MM.1S (cell line): ENCODE results near the gene DIP2C.

Experiments used
- DNase-seq: peaks from one replicate; pipeline ENCODE4 v3.0.0-alpha.2; 2015
- H2AFZ ChIP-seq: fragments of 300-600 bp; sonication (generic); 2 replicates; pipeline ENCODE4 v1.6.0; 2016; ENCODE audit warnings: antibody characterized with exemption, low read length
- H3F3A ChIP-seq: fragments of 300-600 bp; sonication (generic); 2 replicates; pipeline ENCODE4 v1.6.1; 2016; ENCODE audit warnings: mild to moderate bottlenecking, antibody characterized with exemption, low read length, moderate library complexity, mixed read lengths; ENCODE audit not compliant: insufficient read depth
- H3K27ac ChIP-seq: fragments of 300-600 bp; sonication (generic); 2 replicates; pipeline ENCODE4 v1.5.1; 2016; ENCODE audit warnings: mild to moderate bottlenecking, low read length
- H3K27me3 ChIP-seq: fragments of 300-600 bp; sonication (generic); replicated peaks from 2 replicates; pipeline ENCODE4 v1.6.0; 2016; ENCODE audit warnings: low read length; ENCODE audit not compliant: insufficient read depth
- H3K36me3 ChIP-seq: fragments of 300-600 bp; sonication (generic); replicated peaks from 2 replicates; pipeline ENCODE4 v1.6.1; 2016; ENCODE audit warnings: mild to moderate bottlenecking, low read length, mixed read lengths; ENCODE audit not compliant: insufficient read depth
- H3K4me1 ChIP-seq: fragments of 300-600 bp; sonication (generic); 2 replicates; pipeline ENCODE4 v1.6.1; 2016; ENCODE audit warnings: low read length, mixed read lengths
- H3K4me2 ChIP-seq: fragments of 300-600 bp; sonication (generic); 2 replicates; pipeline ENCODE4 v1.6.0; 2016; ENCODE audit warnings: low read depth, low read length
- H3K4me3 ChIP-seq: fragments of 300-600 bp; sonication (generic); 2 replicates; pipeline ENCODE4 v1.5.1; 2016; ENCODE audit warnings: low read length, mixed read lengths
- H3K79me2 ChIP-seq: fragments of 300-600 bp; sonication (generic); 2 replicates; pipeline ENCODE4 v1.6.1; 2016; ENCODE audit warnings: mixed run types, low read length, mixed read lengths
- H3K9ac ChIP-seq: fragments of 300-600 bp; sonication (generic); 2 replicates; pipeline ENCODE4 v1.6.1; 2016; ENCODE audit warnings: low read length, mixed read lengths
- H3K9me2 ChIP-seq: fragments of 300-600 bp; sonication (generic); replicated peaks from 2 replicates; pipeline ENCODE4 v1.6.1; 2016; ENCODE audit warnings: mild to moderate bottlenecking, low read length, mixed read lengths; ENCODE audit not compliant: insufficient read depth
- H3K9me3 ChIP-seq: fragments of 300-600 bp; sonication (generic); replicated peaks from 2 replicates; pipeline ENCODE4 v1.6.1; 2016; ENCODE audit warnings: mild to moderate bottlenecking, low read length, mixed read lengths; ENCODE audit not compliant: insufficient read depth
- H4K20me1 ChIP-seq: fragments of 300-600 bp; sonication (generic); 2 replicates; pipeline ENCODE4 v1.6.1; 2016; ENCODE audit warnings: mild to moderate bottlenecking, low read length, moderate library complexity, mixed read lengths; ENCODE audit not compliant: insufficient read depth
- CTCF ChIP-seq: fragments of 300-600 bp; sonication (generic); IDR thresholded peaks from 2 replicates; pipeline ENCODE4 v1.5.1; 2016; ENCODE audit warnings: antibody characterized with exemption, low read length, mixed read lengths
- EZH2 ChIP-seq: fragments of 300-600 bp; sonication (generic); optimal IDR thresholded peaks from 2 replicates; pipeline ENCODE3; 2017; ENCODE audit warnings: low read depth, mild to moderate bottlenecking, antibody characterized with exemption, low read length, mixed read lengths
- EZH2phosphoT487 ChIP-seq: fragments of 300-600 bp; sonication (generic); IDR thresholded peaks from 2 replicates; pipeline ENCODE4 v1.6.1; 2018; ENCODE audit warnings: antibody characterized with exemption, low read length

DIP2C gene

GRCh38 chr10:725786-726185 lies 36.3 kb upstream of the DIP2C start:
- H3F3A ChIP-seq, result no peaks in the 10 kb centered on the region
- H3K4me1 ChIP-seq, result no peaks in the 10 kb centered on the region
- H3K27ac ChIP-seq, result no peak overlapping the region
- H3K36me3 ChIP-seq, result no peaks in the 10 kb centered on the region
- H3K27me3 ChIP-seq, result no peaks in the 10 kb centered on the region; the same call in 1 of the 2 replicates
- no peak overlapping the region for H2AFZ ChIP-seq
- no peaks in the 10 kb centered on the region for H3K79me2 ChIP-seq
- H3K4me2 ChIP-seq, result no peak overlapping the region
- no peak for DNase-seq
- H3K9ac ChIP-seq, result no peak overlapping the region
- TF ChIP-seq EZH2 (no peak), EZH2phosphoT487 (no peak), CTCF (no peak)
- no peaks in the 10 kb centered on the region for H4K20me1 ChIP-seq
- no peak overlapping the region for H3K4me3 ChIP-seq
- H3K9me2 ChIP-seq, result no peaks in the 10 kb centered on the region
- H3K9me3 ChIP-seq, result no peaks in the 10 kb centered on the region

GRCh38 chr10:725302-725701 lies 35.8 kb upstream of the DIP2C start:
- Histone ChIP-seq H3K9me3 (no peaks in the 10 kb centered on the region), H3K9me2 (no peaks in the 10 kb centered on the region), H3K4me3 (no peak overlapping the region), H3K9ac (no peak overlapping the region), H4K20me1 (no peaks in the 10 kb centered on the region), H3K4me1 (no peaks in the 10 kb centered on the region), H3F3A (no peaks in the 10 kb centered on the region), H2AFZ (no peak overlapping the region), H3K4me2 (no peak overlapping the region), H3K27me3 (no peaks in the 10 kb centered on the region; the same call in 1 of the 2 replicates), H3K79me2 (no peaks in the 10 kb centered on the region), H3K27ac (no peak overlapping the region), H3K36me3 (no peaks in the 10 kb centered on the region)
- no peak for TF ChIP-seq EZH2phosphoT487
- no peak for TF ChIP-seq EZH2
- no peak for TF ChIP-seq CTCF
- DNase-seq, result no peak

GRCh38 chr10:723973-724372 lies 34.5 kb upstream of the DIP2C start:
- TF ChIP-seq EZH2 (no peak), EZH2phosphoT487 (no peak), CTCF (no peak)
- no peak for DNase-seq
- Histone ChIP-seq H3K27me3 (no peaks in the 10 kb centered on the region; the same call in 1 of the 2 replicates), H3K9ac (no peak overlapping the region), H3K27ac (no peak overlapping the region), H4K20me1 (no peaks in the 10 kb centered on the region), H3K36me3 (no peaks in the 10 kb centered on the region), H3K4me3 (no peak overlapping the region), H3K9me3 (no peaks in the 10 kb centered on the region), H2AFZ (no peak overlapping the region), H3K4me2 (no peak overlapping the region), H3K9me2 (no peaks in the 10 kb centered on the region), H3K79me2 (no peaks in the 10 kb centered on the region), H3F3A (no peaks in the 10 kb centered on the region), H3K4me1 (no peaks in the 10 kb centered on the region)
